OCI-LY3 (cell line): ENCODE measurements around the gene FBXO33.

Experiments
- CTCF ChIP-seq: fragments of 200-600, 300-600 bp; sonication (generic); IDR thresholded peaks from 2 replicates; pipeline ENCODE4 v1.5.1; 2014; ENCODE audit warnings: antibody characterized with exemption, low read length, low read depth
- EZH2phosphoT487 ChIP-seq: fragments of 200-600 bp; shearing (Covaris generic); IDR thresholded peaks from 2 replicates; pipeline ENCODE4 v1.6.1; 2018; ENCODE audit warnings: antibody characterized with exemption, mixed run types, low read depth

- TF ChIP-seq EZH2phosphoT487 (no peak), CTCF (no peak)
Observed at GRCh38 chr14:39382463-39382862, 49.8 kb downstream of the FBXO33 start.
